Hepatocyte (in vitro differentiated cells): ENCODE data around the gene ROBO1. TPM values are rescaled to one million over a fixed set of nuclear protein-coding genes. Genes with fewer than 3 reads are reported as not detected.

Experiments used
- DNase-seq: peaks from one replicate; pipeline ENCODE4 v3.0.0-alpha.2; 2016; ENCODE audit warnings: low spot score
- H2AFZ ChIP-seq: fragments of 200-600 bp; sonication (generic); 2 replicates; pipeline ENCODE4 v1.6.0; 2016; ENCODE audit warnings: antibody characterized with exemption, mild to moderate bottlenecking
- H3K27ac ChIP-seq: fragments of 200-600 bp; sonication (generic); 2 replicates; pipeline ENCODE4 v1.5.1; 2016; ENCODE audit warnings: mild to moderate bottlenecking
- H3K27me3 ChIP-seq: fragments of 200-600 bp; sonication (generic); 2 replicates; pipeline ENCODE4 v1.6.1; 2016
- H3K36me3 ChIP-seq: fragments of 200-600 bp; sonication (generic); replicated peaks from 2 replicates; pipeline ENCODE4 v1.5.1; 2016; ENCODE audit warnings: low read depth; ENCODE audit not compliant: insufficient read depth
- H3K4me1 ChIP-seq: fragments of 200-600 bp; sonication (generic); 2 replicates; pipeline ENCODE4 v1.5.1; 2016; ENCODE audit warnings: mild to moderate bottlenecking, moderate library complexity; ENCODE audit not compliant: insufficient read depth
- H3K4me2 ChIP-seq: fragments of 200-600 bp; sonication (generic); 2 replicates; pipeline ENCODE4 v1.6.0; 2016
- H3K4me3 ChIP-seq: fragments of 200-600 bp; sonication (generic); 2 replicates; pipeline ENCODE4 v1.5.1; 2016; ENCODE audit warnings: mild to moderate bottlenecking
- H3K79me2 ChIP-seq: fragments of 200-600 bp; sonication (generic); 2 replicates; pipeline ENCODE4 v1.6.0; 2017; ENCODE audit warnings: mild to moderate bottlenecking
- H3K9me2 ChIP-seq: fragments of 200-600 bp; sonication (generic); replicated peaks from 2 replicates; pipeline ENCODE4 v1.6.0; 2017; ENCODE audit warnings: mild to moderate bottlenecking; ENCODE audit not compliant: insufficient read depth
- H3K9me3 ChIP-seq: fragments of 200-600 bp; sonication (generic); 2 replicates; pipeline ENCODE4 v1.5.1; 2016; ENCODE audit warnings: low read depth, mild to moderate bottlenecking
- H4K20me1 ChIP-seq: fragments of 200-600 bp; sonication (generic); 2 replicates; pipeline ENCODE4 v1.6.0; 2016; ENCODE audit warnings: mild to moderate bottlenecking; ENCODE audit not compliant: insufficient read depth, poor library complexity, severe bottlenecking
- CTCF ChIP-seq: fragments of 200-600 bp; sonication (generic); IDR thresholded peaks from 2 replicates; pipeline ENCODE4 v1.5.1; 2016; ENCODE audit warnings: antibody characterized with exemption, mild to moderate bottlenecking; ENCODE audit not compliant: poor library complexity
- EZH2 ChIP-seq: fragments of 200-600 bp; sonication (generic); IDR thresholded peaks from 2 replicates; pipeline ENCODE4 v1.6.1; 2016; ENCODE audit warnings: antibody characterized with exemption, mild to moderate bottlenecking, borderline replicate concordance
- EZH2phosphoT487 ChIP-seq: fragments of 200-600 bp; sonication (generic); IDR thresholded peaks from one replicate; pipeline ENCODE4 v1.6.1; 2018; ENCODE audit warnings: antibody characterized with exemption, mild to moderate bottlenecking, low read depth, moderate library complexity; ENCODE audit not compliant: unreplicated experiment, severe bottlenecking
- WGBS: methylation state at CpG from one replicate; pipeline ENCODE4 v1.1.6; 2016; ENCODE audit warnings: low lambda C conversion rate; ENCODE audit errors: missing lambda C conversion rate; 5-methylcytosine and 5-hydroxymethylcytosine counted together
- polyA plus RNA-seq: library from polyadenylated mRNA; unstranded; fragments of >200 nt; fragmentation: Nextera tagmentation; extraction: Ambion mirVana; gene quantifications from 2 replicates; pipeline ENCODE4 v1.2.1, GENCODE V29; 2016
- total RNA-seq: library from RNA; depleted of rRNA; stranded (reverse); fragments of >200 nt; gene quantifications from 2 replicates; pipeline ENCODE4 v1.2.3, GENCODE V29; 2014

ROBO1 gene
- total and polyA plus RNA-seq, 2 experiments from 2014 or later: 13.6 to 44.3 TPM

GRCh38 chr3:79011821-79012529 lies 755.8 kb downstream of the ROBO1 start:
- Histone ChIP-seq H3K27me3 (no peaks in the 10 kb centered on the region), H3K79me2 (peaks cover 89% of the 10 kb centered on the region), H3K27ac (no peak overlapping the region), H3K9me2 (no peaks in the 10 kb centered on the region), H3K4me1 (peaks cover 6% of the 10 kb centered on the region), H3K36me3 (no peaks in the 10 kb centered on the region), H3K4me2 (no peak overlapping the region), H2AFZ (no peak overlapping the region), H3K4me3 (no peak overlapping the region), H3K9me3 (no peaks in the 10 kb centered on the region), H4K20me1 (peaks cover 16% of the 10 kb centered on the region)
- TF ChIP-seq CTCF (no peak), EZH2 (no peak), EZH2phosphoT487 (no peak)
- no peak for DNase-seq
- 76% methylated on average over 5 of the region's 5 CpGs for WGBS

GRCh38 chr3:79009861-79010260 lies 757.9 kb downstream of the ROBO1 start:
- Histone ChIP-seq H2AFZ (no peak overlapping the region), H3K4me3 (no peak overlapping the region), H3K27me3 (no peaks in the 10 kb centered on the region), H3K79me2 (peaks cover 91% of the 10 kb centered on the region), H4K20me1 (peaks cover 14% of the 10 kb centered on the region), H3K9me3 (no peaks in the 10 kb centered on the region), H3K27ac (no peak overlapping the region), H3K4me1 (peaks cover 2% of the 10 kb centered on the region), H3K9me2 (no peaks in the 10 kb centered on the region), H3K4me2 (no peak overlapping the region), H3K36me3 (no peaks in the 10 kb centered on the region)
- TF ChIP-seq EZH2 (no peak), EZH2phosphoT487 (no peak), CTCF (no peak)
- DNase-seq: no peak

GRCh38 chr3:79006077-79006476 lies 761.7 kb downstream of the ROBO1 start:
- WGBS: 78% methylated on average over 1 of the region's 1 CpG

More at GRCh38 chr3:79006077-79006476, 761.7 kb downstream of the ROBO1 start:
- DNase-seq: no peak
- no peaks in the 10 kb centered on the region for H3K9me3 ChIP-seq
- no peaks in the 10 kb centered on the region for H3K4me1 ChIP-seq
- H2AFZ ChIP-seq: no peak overlapping the region
- H3K9me2 ChIP-seq: no peaks in the 10 kb centered on the region
- no peaks in the 10 kb centered on the region for H3K36me3 ChIP-seq
- TF ChIP-seq EZH2: no peak
- no peak for TF ChIP-seq CTCF
- no peak for TF ChIP-seq EZH2phosphoT487
- no peak overlapping the region for H3K4me2 ChIP-seq
- H3K27me3 ChIP-seq: no peaks in the 10 kb centered on the region
- no peak overlapping the region for H3K4me3 ChIP-seq
- H3K79me2 ChIP-seq: peaks cover 91% of the 10 kb centered on the region
- H3K27ac ChIP-seq: no peak overlapping the region
- H4K20me1 ChIP-seq: peaks cover 6% of the 10 kb centered on the region
